ENCODE data around the gene FRRS1.

DNA sequence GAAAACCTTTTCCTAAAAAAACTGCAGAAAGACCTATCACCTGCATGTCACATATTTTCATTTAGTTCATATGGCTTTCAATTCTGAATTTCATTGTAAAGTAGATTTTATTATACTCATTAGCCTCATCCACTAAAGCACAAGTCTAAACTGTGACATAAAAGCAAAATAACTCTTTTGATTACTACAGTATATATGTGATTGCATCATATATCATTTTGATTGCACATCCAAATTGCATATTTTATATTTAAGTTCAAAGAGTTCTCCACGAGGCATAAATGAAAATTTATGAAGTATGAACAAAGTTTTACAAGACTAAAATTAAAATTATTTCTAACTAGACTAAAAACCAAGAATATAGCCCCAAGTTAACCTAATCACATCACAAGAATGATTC is 101.2 kb downstream of the FRRS1 start:
- TF ChIP-seq TAF1 (IDR thresholded peaks at IDR 0.05; ENCODE audit: borderline replicate concordance, low read depth, low read length) (no peak), POLR2A (IDR thresholded peaks at IDR 0.05; ENCODE audit: low read depth, low read length) (no peak), POLR2AphosphoS5 (IDR thresholded peaks at IDR 0.05; ENCODE audit: low read depth, low read length) (no peak)
